G401.6 (cell line): ENCODE results near the gene PACS2.

ENCODE experiments used
- FAIRE-seq: peaks from 2 replicates; lab custom pipeline; 2012; peaks lifted over from hg19 to GRCh38; lab: Jason Lieb, UNC

Gene PACS2

DNA sequence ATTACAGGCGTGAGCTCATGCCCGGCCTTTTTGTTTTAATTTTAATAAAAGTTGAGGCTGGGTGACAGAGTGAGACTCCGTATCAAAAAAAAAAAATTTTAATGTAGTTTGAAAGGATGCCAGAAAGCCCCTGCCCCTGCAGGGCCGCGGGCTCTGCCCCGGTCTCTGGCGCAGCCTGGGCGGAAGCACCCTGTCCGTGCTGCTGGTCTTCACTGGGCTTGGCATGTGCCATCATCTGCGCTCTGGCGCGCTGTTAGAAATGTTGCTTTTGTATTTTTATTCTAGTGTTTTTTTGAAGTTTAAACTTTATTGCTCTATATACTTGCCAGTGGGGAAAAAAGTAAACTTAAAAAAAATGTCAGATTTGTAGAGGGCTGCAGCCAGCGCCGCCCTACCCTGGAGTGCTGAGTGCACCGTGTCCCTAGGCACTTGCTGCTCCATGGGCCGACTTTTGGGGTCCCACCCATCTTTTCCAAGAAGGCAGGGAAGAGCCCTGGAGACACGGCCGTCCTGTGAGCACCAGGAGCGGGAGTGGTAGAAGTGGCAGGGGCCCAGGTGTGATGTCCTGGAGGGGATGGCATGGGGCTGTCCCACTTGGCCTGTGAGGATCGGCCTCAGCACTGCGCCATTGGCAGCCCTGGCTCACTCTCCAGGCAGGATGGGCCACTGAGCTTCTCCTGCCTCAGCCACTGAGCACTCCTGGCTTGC, 109.1 kb downstream of the PACS2 start:
- FAIRE-seq, result no peak

DNA sequence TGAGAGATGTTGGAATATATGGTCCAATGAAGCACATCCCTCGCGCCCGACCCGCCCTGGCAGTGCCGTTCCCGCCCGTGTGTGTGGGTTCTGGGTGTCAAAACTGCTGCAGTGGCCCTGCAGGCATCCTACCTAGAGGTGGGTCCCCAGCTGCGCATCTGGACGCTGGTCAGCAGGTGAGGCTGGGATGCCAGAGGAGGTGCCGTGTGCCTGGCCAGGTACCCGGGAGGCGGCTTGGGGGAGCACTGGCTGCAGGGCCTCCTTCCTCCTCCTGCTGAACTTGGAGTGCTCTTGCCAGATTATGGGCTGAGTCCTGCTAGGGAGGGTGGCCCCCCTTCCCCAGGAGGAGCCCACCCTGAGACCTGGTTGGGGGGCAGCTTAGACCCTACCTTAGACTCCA, 110.3 kb downstream of the PACS2 start:
- no peak for FAIRE-seq

DNA sequence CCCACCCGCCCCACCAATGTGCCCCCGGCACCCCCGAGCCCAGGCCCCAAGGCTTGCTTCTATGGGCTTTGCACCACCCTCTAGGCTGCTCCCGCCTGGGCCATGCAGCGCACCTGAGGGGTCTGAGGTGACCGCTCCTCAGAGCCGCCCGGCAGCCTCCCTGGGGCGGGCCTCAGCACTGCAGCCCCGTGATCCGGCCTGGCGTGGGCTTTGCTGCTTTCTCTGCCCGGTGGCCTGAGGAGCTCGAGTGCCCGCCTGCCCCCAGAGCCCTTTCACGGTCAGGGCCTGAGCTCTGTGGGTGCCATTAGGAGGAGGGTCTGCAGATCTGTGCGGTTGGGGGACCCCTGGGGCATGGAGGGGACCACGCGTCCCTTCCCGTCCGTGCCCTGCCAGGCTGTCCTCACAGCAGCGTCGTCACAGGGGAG, 111.3 kb downstream of the PACS2 start:
- FAIRE-seq, result no peak

DNA sequence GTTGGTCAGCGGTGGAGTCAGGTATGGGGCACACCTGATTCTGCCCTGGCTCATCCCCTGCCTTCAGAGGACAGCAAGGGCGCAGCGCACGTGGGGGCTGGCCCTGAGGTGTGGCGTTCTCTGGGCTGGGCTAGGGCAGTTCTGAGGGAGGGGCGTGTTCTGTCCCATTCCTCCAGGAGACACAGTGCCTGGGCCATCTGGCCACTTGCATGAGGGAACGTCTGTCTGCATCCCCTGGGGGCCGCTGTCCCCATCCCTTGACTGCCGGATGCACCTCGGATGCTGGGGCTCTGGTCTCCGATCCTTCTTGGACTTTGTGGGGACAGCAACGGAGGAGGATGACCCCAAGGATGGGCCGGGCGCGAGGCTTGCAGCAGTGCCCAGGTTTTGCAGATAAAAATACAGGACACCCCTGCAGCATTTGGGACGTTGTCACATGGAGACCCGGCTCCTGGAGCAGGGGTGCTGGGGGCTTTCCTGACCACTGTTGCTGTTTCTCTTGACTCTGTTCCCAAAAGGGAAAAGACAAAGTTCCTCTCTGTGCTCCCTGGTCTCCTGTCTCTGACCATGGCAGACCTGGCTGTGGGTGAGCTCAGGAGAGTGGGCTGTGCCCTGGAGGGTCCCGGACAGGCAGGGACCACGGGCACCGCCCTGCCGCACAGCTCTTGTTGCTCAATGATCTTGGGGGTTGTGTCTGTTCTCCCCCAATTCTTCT, 112.0 kb downstream of the PACS2 start:
- FAIRE-seq, result no peak

DNA sequence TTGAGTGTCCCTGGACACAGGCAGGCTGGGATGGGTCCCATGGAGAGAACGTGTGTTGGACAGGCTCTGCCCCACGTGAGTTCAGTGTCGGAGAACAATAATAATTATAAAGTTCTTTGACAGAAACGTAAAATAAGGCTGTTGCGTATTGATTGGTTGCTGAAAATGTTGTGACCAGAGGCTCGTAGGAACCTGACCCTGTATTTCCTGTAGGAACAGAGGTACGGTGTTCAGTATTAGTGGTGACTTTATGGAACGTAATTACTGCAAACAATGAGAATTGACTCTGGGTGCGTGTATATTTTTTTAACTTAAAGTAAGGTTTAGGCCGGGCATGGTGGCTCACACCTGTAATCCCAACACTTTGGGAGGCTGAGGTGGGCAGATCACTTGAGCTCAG, 112.9 kb downstream of the PACS2 start:
- no peak for FAIRE-seq

DNA sequence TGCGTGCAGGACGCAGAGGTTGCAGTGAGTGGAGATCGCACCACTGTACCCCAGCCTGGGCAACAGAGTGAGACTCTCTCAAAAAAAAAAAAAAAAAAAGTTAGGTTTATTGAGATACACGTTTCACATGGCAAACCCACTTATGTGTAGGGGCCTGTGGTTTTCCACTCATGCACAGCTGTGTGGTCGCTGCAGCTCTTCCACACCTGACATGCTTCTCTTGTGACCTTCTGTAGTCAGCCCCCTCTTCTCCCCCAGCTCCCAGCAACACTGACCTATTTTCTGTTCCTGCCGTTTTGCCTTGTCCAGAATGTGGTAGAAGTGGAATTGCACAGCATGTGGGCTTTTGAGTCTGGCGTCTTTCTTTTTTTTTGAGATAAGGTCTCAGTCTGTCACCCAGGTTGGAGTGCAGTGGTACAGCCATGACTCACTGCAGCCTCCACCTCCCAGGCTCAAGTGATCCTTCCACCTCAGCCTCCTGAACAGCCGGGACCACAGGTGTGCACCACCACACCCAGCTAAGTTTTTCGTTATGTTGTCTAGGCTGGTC, 113.5 kb downstream of the PACS2 start:
- no peak for FAIRE-seq

DNA sequence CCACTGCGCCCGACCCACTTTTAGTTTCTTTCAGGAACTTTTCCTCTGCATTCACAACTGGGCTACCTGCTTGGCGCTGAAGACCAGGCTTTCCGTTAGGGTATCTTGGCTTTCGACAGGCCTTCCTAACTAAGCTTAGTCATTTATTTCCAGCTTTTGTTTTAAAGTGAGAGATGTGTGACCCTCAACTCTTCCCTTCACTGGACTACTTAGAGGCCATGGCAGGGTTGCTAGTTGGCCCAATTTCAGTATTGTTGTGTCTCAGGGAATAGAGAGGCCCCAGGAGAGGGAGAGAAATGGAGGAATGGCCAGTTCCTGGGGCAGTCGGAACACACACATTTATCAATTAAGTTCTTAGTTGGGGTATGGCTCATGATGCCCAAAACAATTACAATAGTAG, 115.5 kb downstream of the PACS2 start:
- no peak for FAIRE-seq

DNA sequence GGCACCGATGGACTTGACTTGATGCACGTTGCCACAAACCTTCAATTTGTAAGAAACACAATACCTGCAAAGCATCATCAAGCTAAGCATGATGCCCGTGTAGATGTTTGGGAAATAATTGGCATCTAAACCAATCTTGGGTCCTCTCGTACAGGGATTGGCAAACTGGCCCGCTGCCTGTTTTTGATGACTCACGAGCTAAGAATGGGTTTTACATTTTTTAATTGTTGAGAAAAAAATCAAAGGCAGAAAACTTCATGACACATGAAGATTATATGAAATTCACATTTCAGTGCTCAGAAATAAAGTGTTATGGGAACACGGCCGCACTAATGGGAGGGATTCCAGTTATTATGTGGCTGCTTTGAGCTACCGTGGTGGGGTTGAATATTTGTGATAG, 116.0 kb downstream of the PACS2 start:
- no peak for FAIRE-seq

DNA sequence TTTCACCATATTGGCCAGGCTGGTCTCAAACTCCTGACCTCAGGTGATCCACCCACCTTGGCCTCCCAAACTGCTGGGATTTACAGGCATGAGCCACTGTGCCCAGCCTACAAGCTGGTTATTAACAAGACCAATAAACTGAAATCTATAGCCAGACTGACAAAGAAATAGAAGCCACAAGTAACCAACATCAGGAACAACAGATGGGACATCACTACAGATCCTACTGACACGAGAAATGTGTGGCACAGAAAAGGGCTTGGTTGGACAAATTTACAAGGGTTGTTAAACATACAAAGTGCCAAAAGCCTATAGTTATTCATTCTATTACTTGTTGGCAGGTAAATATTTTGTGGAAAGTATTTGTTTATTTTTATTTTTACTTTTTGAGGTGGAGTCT, 116.7 kb downstream of the PACS2 start:
- FAIRE-seq, result no peak

DNA sequence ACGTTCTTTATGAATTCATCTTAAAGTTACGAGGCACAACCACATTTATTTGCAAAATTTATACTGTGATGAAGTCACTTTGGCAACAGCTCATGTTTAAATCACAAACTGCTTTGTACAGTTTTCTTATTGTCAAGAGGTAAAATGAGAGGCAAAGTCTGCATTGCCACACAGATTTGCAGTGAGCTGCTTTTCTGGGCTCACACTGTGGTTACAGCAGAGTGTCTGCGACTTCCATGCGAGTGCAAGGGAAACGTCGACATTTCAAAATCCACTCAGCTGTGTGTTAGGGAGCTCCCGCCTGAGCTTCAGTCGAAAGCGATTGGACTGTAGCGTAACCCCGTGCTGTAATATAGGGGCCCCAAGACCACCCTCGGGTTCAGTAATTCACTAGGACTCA, 118.1 kb downstream of the PACS2 start:
- FAIRE-seq, result no peak

DNA sequence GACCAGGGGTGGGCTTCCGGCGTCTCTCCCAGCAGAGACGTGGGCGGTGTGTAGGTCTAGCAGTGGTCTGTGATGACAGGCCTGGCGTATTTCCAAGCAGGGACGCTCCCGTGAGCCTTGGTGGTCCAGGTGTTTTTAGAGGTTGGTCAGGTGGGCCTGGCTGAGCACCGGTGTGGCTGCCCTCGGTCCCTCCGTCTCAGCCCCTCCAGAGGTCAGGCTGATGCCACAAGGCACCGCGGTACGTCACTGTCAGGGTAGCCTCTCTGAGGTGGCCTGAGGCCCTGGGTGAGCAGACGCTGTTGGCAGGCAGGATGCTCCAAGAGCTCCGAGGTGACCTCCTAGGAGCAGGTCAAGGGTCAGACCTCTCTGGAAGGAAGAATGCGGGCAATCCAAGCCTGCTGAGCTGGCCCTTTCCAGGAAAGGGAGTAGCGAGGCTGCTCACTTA, 118.6 kb downstream of the PACS2 start:
- FAIRE-seq, result no peak

DNA sequence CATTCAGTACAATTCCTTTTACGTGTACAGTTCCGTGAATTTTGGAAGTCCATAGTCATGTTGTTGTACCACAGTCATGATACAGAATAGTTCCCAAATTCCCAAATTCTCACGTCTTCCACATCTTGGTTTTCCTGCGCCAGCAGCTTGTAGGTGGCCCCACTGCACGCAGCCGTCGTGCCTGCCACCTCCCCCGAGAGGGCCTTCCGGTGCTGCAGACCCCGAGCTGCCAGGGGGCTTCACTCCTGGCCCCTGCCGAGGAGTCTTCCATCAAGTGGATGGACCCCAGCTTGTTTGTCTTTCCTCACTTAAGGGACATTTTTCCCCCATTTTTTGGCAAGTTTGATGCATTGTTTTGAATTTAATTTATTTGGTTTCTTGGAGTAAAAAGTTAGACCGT, 121.9 kb downstream of the PACS2 start:
- FAIRE-seq, result no peak

DNA sequence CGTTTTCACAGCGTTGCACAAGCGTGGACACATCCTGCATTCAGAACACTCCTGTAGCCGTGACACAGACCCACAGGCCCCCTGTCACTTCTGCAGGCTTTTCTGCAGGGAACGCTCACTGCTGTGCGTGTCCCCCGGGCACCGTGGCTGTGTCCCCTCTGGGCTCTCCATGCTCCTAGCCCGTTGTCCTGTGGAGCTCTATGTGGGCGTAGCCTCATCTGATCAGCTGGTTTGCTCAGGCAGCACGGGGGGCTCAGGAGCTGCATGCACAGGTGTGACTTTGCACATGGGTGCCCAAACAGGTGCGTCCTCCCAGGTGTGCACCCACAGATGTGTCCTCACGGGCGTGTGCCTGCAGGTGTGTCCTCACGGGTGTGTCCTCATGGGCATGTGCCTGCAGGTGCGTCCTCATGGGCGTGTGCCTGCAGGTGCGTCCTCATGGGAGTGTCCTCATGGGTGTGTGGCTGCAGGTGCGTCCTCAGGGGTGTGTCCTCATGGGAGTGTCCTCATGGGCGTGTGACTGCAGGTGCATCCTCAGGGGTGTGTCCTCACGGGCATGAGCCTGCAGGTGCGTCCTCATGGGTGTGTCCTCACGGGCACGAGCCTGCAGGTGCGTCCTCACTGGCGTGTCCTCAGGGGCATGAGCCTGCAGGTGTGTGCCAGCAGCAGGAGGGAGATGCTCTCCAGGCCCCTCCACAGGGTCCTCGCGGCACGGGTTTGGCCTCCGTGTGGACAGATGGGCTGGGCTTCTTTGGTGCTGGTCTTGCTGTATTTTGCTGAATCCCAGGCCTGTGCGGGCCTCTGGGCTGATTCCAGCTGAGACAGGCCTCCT, 122.6 kb downstream of the PACS2 start:
- no peak for FAIRE-seq

DNA sequence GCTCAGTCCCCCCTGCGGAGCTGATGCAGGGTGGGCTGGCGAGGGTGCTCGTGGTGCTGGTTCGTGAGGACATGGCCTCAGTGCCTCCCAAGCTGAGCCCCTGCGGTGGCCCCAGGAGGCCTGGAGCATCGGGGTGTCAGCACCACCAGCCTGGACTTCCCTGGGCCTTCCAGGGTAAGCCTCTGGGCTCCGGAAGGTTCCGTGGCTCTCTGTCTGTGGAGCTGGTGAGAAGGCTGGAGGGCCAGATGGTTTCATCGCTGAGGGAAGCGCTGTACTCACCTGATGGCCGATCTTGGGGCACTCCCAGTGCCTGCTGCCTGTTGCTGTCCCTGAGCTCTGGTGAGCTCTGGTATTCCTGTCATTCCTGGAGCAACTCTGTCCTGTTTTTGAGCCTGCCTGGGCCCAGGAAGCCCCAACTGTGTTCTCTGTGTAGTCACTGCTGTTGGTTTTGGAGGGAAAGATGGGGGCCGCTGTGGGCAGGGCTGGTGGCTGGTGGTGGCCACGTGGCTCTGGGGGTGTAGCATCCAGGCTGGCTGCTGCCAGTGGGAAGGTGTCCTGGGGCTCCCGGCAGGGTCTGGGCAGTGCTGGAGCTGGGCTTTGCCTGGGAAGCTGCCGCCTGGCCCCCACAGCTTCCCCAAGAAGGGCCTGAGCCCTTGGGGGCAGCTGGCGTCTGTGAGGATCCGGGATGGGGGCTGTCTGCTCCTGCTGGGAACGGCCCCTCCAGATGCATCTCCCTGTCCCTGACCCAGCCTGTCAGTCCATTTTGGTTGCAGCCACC, 123.4 kb downstream of the PACS2 start:
- FAIRE-seq, result no peak

DNA sequence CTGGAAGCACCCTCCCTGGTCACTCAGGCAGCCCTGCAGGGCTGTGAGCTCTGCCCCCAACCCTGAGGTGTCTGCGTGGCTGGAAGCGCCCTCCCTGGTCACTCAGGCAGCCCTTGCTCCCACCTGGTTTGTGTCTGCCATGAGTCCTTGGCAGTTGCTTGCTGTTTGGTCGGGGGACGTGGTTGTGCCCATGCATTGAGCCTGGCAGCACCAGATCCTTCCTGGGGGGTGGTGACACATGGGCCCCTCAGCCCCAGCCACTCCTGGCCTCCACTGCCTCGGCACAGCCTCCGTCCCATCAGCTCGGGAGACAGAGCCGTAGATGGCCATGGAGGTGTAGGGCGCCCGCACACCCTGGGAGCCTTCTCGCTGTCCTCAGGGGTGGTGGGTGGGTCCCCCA, 124.6 kb downstream of the PACS2 start:
- no peak for FAIRE-seq

DNA sequence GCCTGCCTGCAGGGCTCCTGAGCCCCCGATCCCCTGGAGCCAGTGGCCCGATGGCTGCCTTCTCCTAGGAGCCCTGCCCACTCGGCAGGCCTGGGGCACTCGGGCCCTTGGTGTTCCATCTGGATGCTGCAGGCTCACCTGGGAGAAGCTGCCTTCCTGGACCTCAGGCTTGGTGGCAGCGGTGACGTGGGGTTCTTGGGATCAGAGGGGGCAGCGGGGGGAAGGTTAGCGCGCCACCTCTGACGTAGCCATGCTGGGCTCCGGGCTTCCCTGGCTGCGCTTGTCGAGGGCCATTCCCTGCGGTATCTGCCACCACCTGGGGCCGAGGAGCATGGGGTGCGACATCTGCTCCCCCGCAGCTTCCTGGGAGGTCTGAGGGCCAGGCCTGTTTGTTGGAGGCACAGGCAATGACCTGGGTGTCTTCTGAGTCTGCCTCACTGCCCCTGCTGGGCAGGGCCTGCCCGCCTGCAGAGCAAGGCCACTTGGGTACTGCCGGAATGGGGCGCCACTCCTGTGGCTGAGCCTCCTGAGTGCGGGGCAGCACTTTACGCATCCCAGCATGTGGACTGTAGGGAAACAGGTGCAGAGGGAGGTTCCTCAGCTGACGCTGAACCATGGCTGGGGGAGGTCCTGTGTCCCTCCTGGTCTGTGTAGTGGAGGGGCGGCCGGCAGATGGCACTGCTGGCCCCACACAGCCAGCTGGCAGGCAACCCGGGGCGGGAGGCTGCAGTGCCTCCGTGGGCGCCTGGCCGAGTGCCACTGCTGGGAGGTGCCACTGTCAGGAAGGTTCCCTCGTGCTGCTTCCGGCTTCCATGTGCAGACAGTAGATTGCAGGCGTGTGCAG, 125.4 kb downstream of the PACS2 start:
- no peak for FAIRE-seq

DNA sequence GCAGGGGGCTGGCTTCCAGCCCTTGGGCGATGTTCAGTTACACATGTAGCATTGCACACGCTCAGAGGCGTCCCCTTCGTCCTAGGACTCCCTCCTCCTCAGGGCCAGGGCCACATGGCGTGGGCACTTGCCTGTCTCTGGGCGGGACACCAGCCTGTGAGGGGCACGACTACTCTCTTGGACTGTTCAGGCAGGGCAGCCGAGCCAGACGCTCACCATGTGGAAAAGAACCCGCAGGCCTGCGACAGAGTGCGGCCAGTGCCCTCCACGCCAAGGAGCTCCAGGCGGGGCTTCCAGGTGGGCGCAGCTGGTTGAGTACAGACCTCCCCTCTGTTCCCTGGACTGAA, 126.0 kb downstream of the PACS2 start:
- FAIRE-seq, result no peak

DNA sequence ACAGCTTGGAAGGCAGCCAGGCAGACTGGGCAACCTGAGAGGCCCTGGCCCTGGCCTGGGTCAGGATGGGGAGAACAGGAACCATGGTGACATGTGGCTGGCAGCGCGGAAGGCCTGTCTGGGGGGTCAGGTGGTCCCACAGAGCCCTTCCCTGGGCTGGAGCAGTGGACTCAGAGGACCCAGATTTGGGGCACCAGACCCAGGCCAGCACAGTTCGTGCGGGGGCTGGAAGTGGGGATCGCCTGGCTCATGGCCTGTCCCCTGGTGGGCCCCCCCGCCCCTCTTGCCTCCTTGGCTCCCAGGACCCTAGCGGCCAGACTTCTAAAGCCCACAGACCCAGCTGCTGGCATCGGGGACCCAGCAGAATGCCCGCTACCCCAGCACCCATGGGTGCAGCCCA, 126.4 kb downstream of the PACS2 start:
- no peak for FAIRE-seq

DNA sequence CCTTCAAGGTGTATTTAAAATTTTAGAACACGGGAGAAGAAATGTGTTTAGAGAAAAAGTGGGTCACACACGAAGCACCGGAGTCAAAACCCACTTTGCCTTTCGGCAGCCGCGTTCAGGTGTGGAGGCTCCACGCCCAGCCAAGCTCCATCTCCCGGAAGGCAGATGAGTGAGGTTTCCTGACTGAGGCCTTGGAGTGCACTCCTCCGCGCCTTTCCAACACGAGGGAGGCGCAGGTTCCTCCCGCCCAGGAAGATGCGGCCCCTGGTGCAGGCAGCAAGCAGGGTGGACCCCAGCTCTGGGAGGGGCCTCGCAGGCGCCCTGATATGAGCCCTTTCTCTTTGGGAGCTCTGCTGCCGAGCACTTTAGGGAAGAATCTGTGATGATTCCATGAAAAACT, 127.6 kb downstream of the PACS2 start:
- no peak for FAIRE-seq

DNA sequence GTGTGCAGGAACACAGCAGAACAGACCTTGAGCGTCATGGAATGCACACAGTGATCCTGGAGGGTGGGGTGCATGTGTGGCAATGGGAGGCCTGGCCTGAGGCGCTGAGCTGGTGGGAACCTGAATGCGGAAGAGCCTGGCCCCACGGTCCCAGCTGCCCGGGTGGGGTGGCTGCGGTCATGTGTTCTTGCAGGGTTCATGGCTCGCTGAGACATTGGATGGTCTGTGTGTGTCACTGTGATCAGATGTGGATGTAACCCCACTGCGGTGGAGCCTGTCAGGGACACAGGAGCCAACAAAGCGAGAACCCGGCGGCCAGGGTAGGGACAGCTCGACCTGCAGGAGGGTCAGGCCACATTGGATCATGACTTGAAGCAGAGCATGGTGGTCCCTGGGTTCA, 128.3 kb downstream of the PACS2 start:
- FAIRE-seq, result no peak

DNA sequence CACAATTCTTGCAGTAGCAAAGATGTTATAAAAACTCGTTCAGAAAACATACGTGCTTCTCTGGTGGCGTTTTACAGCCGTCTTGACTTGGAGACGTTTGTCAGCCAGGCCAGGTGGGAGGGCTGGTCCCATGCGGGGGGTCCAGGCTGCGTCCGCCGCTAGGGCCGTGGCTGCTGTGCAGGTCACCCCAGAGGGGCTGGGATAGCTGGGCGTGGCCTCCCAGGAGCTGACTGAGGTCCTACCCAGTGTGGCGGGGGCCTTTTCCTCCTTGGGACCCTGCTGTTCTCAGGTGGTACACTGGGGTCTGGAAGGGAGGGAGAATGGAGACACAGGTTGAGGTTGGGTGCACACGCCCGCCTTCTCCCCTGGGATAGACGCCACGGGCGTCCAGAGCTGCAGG, 130.3 kb downstream of the PACS2 start:
- FAIRE-seq, result no peak
